Measurements from ENCODE around the gene VN1R5. TPM values are rescaled to one million over a fixed set of nuclear protein-coding genes. Genes with fewer than 3 reads are reported as not detected.

The VN1R5 gene
- total and polyA plus RNA-seq, 9 of the 15 experiments (the other 6 are each of a cell fraction or from before 2014, with no cell fraction given) = not detected

GRCh38 chr1:247296599-247297180 is 40.8 kb downstream of the VN1R5 start (continued):
- TF ChIP-seq RNF219 (CRISPR knock-in tag; IDR thresholded peaks at IDR 0.05) (no peak), HDAC6 (IDR thresholded peaks at IDR 0.05; ENCODE audit: low read depth, low read length) (no peak), PHF21A (IDR thresholded peaks at IDR 0.05; ENCODE audit: borderline replicate concordance, low read depth) (no peak), ZNF431 (CRISPR knock-in tag; IDR thresholded peaks at IDR 0.05) (peak; percentile 58; the same call in 1 of the 2 replicates), ZFX (CRISPR knock-in tag; IDR thresholded peaks at IDR 0.05) (peak; percentile 26; the same call in 1 of the 2 replicates), ZZZ3 (IDR thresholded peaks at IDR 0.05) (no peak), CREB3L1 (IDR thresholded peaks at IDR 0.05; ENCODE audit: borderline replicate concordance, low read depth) (no peak), GATAD2A (IDR thresholded peaks at IDR 0.05) (no peak), ZNF212 (CRISPR knock-in tag; IDR thresholded peaks at IDR 0.05) (no peak), HNRNPK (IDR thresholded peaks at IDR 0.05; ENCODE audit: low read depth, low read length, poor library complexity, severe bottlenecking) (no peak), FOXM1 (IDR thresholded peaks at IDR 0.05; ENCODE audit: low read depth) (no peak), FOXM1 (CRISPR knock-in tag; IDR thresholded peaks at IDR 0.05; ENCODE audit: low read depth) (no peak), DPF2 (IDR thresholded peaks at IDR 0.05) (peak; percentile 21; the same call in 1 of the 2 replicates), ZNF316 (IDR thresholded peaks at IDR 0.05) (no peak), PKNOX1 (IDR thresholded peaks at IDR 0.05) (peak; percentile 65; the same call in 1 of the 2 replicates), MTA2 (IDR thresholded peaks at IDR 0.05; ENCODE audit: low read depth) (peak; percentile 21; the same call in 1 of the 2 replicates), ZNF668 (CRISPR knock-in tag; IDR thresholded peaks at IDR 0.05) (0 out of 2 replicates have a peak, but pooled peaks have one; percentile 17)

Measured in K562 (cell line).